GM12878 (cell line): Measurements from ENCODE around the gene SH3GL3. TPM values are rescaled to one million over a fixed set of nuclear protein-coding genes. Genes with fewer than 3 reads are reported as not detected.
A peak's percentile ranks its signal among the peaks of the same experiment; 100 is the strongest.

Source experiments
- ATAC-seq: fragments of 200-7000 bp; cut with Tn5 transposase; 3 replicates; pipeline ENCODE4 v1.9.1; 2020; ENCODE audit warnings: mild to moderate bottlenecking, moderate library complexity
- BruUV-seq: library from RNA; stranded (reverse); fragments of 400-500 nt; replicated peaks from 2 replicates; lab custom pipeline; 2021; lab: Mats Ljungman, UMichigan
- CTCF ChIA-PET: fragments of 300-600 bp; sonication (Branson Sonifier 250); formaldehyde crosslinking; extraction: SDS; loops from one replicate; lab custom pipeline; 2021; ENCODE audit warnings: inconsistent platforms; lab: Yijun Ruan, JAX
- POLR2A ChIA-PET: fragments of 350-600 bp; formaldehyde crosslinking; extraction: SDS; loops from one replicate; lab custom pipeline; 2021; ENCODE audit warnings: inconsistent platforms; lab: Charles Lee
- RAD21 ChIA-PET: fragments of 300-600 bp; sonication (Branson Sonifier 250); formaldehyde crosslinking; loops from one replicate; lab custom pipeline; 2023; ENCODE audit warnings: antibody characterized with exemption; ENCODE audit not compliant: unreplicated experiment; lab: Charles Lee
- SMC1A ChIA-PET: fragments of 300-600 bp; sonication (Branson Sonifier 250); formaldehyde crosslinking; loops from one replicate; lab custom pipeline; 2023; ENCODE audit not compliant: unreplicated experiment, uncharacterized antibody; lab: Charles Lee
- DNase-seq: peaks from one replicate; pipeline ENCODE4 v3.0.0-alpha.2; 2011; ENCODE audit warnings: low read depth, low spot score
- FAIRE-seq: peaks from 3 replicates; lab custom pipeline; 2011; peaks lifted over from hg19 to GRCh38; lab: Jason Lieb, UNC
- H2AFZ ChIP-seq: 2 replicates; pipeline ENCODE4 v1.6.0; 2011; ENCODE audit warnings: low read depth, low read length, control low read depth; ENCODE audit not compliant: control insufficient read depth
- H3K27ac ChIP-seq: 2 replicates; pipeline ENCODE4 v1.5.1; 2011; ENCODE audit warnings: control low read depth; ENCODE audit not compliant: control insufficient read depth, insufficient read depth
- H3K27me3 ChIP-seq, 2 experiments: replicated peaks in 1 of 2; 2 replicates each; pipeline versions ENCODE4 v1.6.0 to v1.6.1; 2011; ENCODE audit warnings: low read length in 1 of 2; ENCODE audit not compliant: control insufficient read depth in 2 of 2, insufficient read depth in 2 of 2
- H3K36me3 ChIP-seq, 2 experiments: 2 replicates each; pipeline ENCODE4 v1.5.1; 2011; ENCODE audit warnings: low read length in 1 of 2; ENCODE audit not compliant: control insufficient read depth in 2 of 2, insufficient read depth in 2 of 2
- H3K4me1 ChIP-seq: 2 replicates; pipeline ENCODE4 v1.6.1; 2011; ENCODE audit warnings: mild to moderate bottlenecking, low read length, moderate library complexity, mixed read lengths; ENCODE audit not compliant: control insufficient read depth, insufficient read depth
- H3K4me2 ChIP-seq: 2 replicates; pipeline ENCODE4 v1.6.0; 2011; ENCODE audit warnings: control low read depth; ENCODE audit not compliant: control insufficient read depth, insufficient read depth
- H3K4me3 ChIP-seq: fragments of 200-600 bp; sonication (generic); 2 replicates; pipeline ENCODE4 v1.5.1; 2016
- H3K79me2 ChIP-seq: 2 replicates; pipeline ENCODE4 v1.6.0; 2011; ENCODE audit warnings: low read length; ENCODE audit not compliant: control insufficient read depth, insufficient read depth
- H3K9ac ChIP-seq: 2 replicates; pipeline ENCODE4 v1.8.0; 2011; ENCODE audit warnings: low read length, control low read depth, mixed read lengths; ENCODE audit not compliant: control insufficient read depth, insufficient read depth
- H3K9me3 ChIP-seq: replicated peaks from 3 replicates; pipeline ENCODE4 v1.5.1; 2011; ENCODE audit warnings: mild to moderate bottlenecking, low read length; ENCODE audit not compliant: control insufficient read depth, insufficient read depth
- H4K20me1 ChIP-seq: 2 replicates; pipeline ENCODE4 v1.6.0; 2011; ENCODE audit not compliant: control insufficient read depth, insufficient read depth
- CBFB ChIP-seq: IDR thresholded peaks from 2 replicates; pipeline ENCODE4 v1.6.1; 2016; ENCODE audit warnings: antibody characterized with exemption, low read depth
- CBX3 ChIP-seq: fragments of 200-600 bp; sonication (generic); IDR thresholded peaks from 2 replicates; pipeline ENCODE4 v1.6.1; 2016; ENCODE audit warnings: low read depth, borderline replicate concordance
- IKZF2 ChIP-seq, 2 experiments: fragments of 450-650 bp; IDR thresholded peaks; 2 replicates each; pipeline ENCODE4 v1.6.1; 2017; ENCODE audit warnings: mild to moderate bottlenecking in 2 of 2, moderate library complexity in 2 of 2
- MXI1 ChIP-seq: fragments of 150-350 bp; IDR thresholded peaks from 2 replicates; pipeline ENCODE4 v1.6.1; 2011; ENCODE audit warnings: low read depth, mild to moderate bottlenecking, inconsistent platforms, low read length, improper control_type of control experiment
- NFIC ChIP-seq: IDR thresholded peaks from 2 replicates; pipeline ENCODE4 v1.6.1; 2012; ENCODE audit warnings: low read depth, mild to moderate bottlenecking, inconsistent platforms, low read length, moderate library complexity
- RFX5 ChIP-seq: IDR thresholded peaks from 2 replicates; pipeline ENCODE4 v1.6.1; 2011; ENCODE audit warnings: low read depth, low read length, improper control_type of control experiment
- SMAD1 ChIP-seq: fragments of 450-650 bp; IDR thresholded peaks from 2 replicates; pipeline ENCODE4 v1.6.1; 2018; ENCODE audit warnings: mild to moderate bottlenecking, low read depth; ENCODE audit not compliant: partially characterized antibody
- WGBS: methylation state at CpG from one replicate; pipeline ENCODE4 v1.1.6; 2016; ENCODE audit warnings: low lambda C conversion rate; ENCODE audit not compliant: insufficient replicate concordance, insufficient coverage; ENCODE audit errors: missing lambda C conversion rate; 5-methylcytosine and 5-hydroxymethylcytosine counted together
- in situ Hi-C: fragments of 300-500 bp; cut with MboI; formaldehyde crosslinking; loops from 9 replicates; pipeline ENCODE4 v1.14.3; 2018; ENCODE audit warnings: mixed read lengths
- intact Hi-C: fragments of 100-400 bp; cut with micrococcal nuclease; formaldehyde crosslinking; loops from one replicate; pipeline ENCODE4 v1.14.2; 2022; ENCODE audit not compliant: unreplicated experiment
- polyA plus RNA-seq, 11 experiments: library from polyadenylated mRNA; depleted of rRNA in 4 of 11; unstranded in 6 of 11; stranded (reverse) in 5 of 11; fragments of >200 nt; fragmentation: Nextera tagmentation in 4 of 11; fragmentation: Illumina TruSeq in 1 of 11; extraction: Ambion mirVana in 4 of 11; extraction: Trizol in 1 of 11; gene quantifications; 1 replicate in 1 of 11; 2 replicates in 10 of 11; pipeline versions ENCODE4 v1.2.1 to v1.2.3, GENCODE V29; 2011 to 2016; ENCODE audit warnings: inconsistent platforms in 2 of 11, missing spikeins in 2 of 11, low read depth in 1 of 11
- total RNA-seq, 4 experiments: library from RNA; depleted of rRNA in 3 of 4; stranded (reverse); fragments of >200 nt in 3 of 4; fragmentation: Illumina TruSeq in 1 of 4; extraction: Trizol in 1 of 4; gene quantifications; 2 replicates each; pipeline versions ENCODE4 v1.2.1 to v1.2.3, GENCODE V29; 2013 to 2021
- TF ChIP-seq, protein P1 (sequence below): IDR thresholded peaks from 2 replicates; pipeline ENCODE4 v1.6.1; 2012; ENCODE audit warnings: low read depth, low read length, improper control_type of control experiment
- TF ChIP-seq, protein P2 (sequence below): IDR thresholded peaks from 2 replicates; pipeline ENCODE4 v1.6.1; 2012; ENCODE audit warnings: improper control_type of control experiment, low read depth, low read length; ENCODE audit not compliant: insufficient replicate concordance

SH3GL3 gene
- total and polyA plus RNA-seq, 10 of the 15 experiments (the other 5 are each of a cell fraction or from before 2014, with no cell fraction given), result not detected

DNA sequence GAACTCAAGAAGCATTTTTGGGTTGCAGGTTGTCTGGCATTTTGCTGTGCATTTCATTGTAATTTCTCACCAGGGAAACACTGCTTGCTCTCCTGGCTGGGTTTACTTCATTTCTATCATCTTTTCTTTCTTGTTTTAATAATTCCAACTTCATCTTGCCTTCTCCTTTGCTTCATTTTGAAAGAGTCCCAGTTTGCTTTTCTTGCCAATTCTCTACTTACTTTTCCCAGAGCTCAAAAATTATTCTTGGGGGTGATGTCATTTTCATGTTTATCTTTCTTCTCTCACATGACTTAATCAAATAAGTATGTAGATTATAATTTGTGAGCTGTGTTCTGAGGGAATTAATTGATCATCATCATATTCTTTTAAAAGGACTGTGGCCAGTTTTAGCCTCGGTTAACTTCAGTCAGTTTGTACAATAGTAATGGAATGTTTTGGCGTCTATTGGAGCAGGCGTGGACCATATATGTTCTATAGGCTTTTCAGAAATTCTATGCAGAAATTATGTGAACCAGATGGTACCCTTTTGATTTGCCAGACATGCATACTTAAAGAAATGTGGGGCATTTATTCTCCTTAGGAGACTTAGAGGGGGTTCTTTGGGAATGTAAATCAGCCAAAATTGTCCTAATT lies 30.1 kb downstream of the SH3GL3 start (continued):
- TF ChIP-seq, protein P1, sequence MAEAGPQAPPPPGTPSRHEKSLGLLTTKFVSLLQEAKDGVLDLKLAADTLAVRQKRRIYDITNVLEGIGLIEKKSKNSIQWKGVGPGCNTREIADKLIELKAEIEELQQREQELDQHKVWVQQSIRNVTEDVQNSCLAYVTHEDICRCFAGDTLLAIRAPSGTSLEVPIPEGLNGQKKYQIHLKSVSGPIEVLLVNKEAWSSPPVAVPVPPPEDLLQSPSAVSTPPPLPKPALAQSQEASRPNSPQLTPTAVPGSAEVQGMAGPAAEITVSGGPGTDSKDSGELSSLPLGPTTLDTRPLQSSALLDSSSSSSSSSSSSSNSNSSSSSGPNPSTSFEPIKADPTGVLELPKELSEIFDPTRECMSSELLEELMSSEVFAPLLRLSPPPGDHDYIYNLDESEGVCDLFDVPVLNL, result no peak

DNA sequence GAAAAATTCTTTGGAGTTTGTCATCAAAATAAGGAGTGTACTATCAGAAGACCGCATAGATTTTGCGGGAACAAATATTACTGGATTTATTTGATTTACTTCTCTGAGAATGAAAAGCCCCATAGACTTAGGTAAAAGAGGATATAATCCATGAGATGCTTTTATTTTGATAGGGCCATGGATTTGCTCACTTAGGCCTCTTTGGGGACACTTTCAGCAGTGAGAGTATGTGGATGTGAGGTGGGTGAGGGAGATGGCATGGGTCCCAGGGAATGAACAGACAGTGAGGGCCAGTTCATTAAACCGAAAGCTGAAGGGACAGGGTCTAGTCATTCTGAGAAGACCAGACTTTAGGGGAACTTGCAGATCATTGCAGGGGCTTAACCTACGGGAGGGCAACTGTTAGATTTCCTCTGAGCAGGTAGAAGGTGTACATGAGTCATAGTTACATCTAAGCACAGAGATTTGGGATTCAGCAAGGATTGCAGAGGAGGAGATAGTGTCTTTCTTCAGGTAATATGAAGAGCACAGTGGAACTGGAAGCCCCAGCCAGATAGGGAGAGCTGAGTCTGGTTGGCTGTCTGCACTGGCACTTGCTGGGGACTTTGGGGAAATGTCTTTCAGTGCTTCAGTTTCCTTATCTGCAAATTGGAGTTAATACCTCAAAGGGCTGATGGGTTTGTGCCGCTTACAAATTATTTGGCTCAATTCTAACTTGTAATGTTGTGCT lies 30.8 kb downstream of the SH3GL3 start:
- H3K9ac ChIP-seq, result no peak overlapping the region
- no peak overlapping the region for H3K4me3 ChIP-seq
- H3K4me1 ChIP-seq, result no peaks in the 10 kb centered on the region
- intact Hi-C loops, result no loop called here
- ChIA-PET POLR2A (no interaction called here), SMC1A (interaction anchor here (0.5 kb wide), 1 partner anchor 48 kb away, joined by 3 read pairs; no protein-coding TSS in a partner anchor), RAD21 (interaction anchor here (1.6 kb wide), 1 partner anchor 14 kb away, joined by 3 read pairs; no protein-coding TSS in a partner anchor), CTCF (interaction anchor here (1.0 kb wide), 1 partner anchor 19 kb away, joined by 3 read pairs; no protein-coding TSS in a partner anchor)
- no peaks in the 10 kb centered on the region for H4K20me1 ChIP-seq
- no peak overlapping the region for H3K4me2 ChIP-seq
- no peaks in the 10 kb centered on the region for H3K79me2 ChIP-seq
- H3K27ac ChIP-seq, result no peak overlapping the region
- 32% methylated on average over 5 of the region's 5 CpGs for WGBS
- peak; percentile 48 for ATAC-seq
- no peaks in the 10 kb centered on the region for H3K27me3 ChIP-seq
- no TSS peak for BruUV-seq
- TF ChIP-seq IKZF2 (IDR thresholded peaks at IDR 0.05) (no peak), CBFB (no peak), CBX3 (no peak), NFIC (no peak), SMAD1 (no peak), RFX5 (no peak), MXI1 (no peak)
- TF ChIP-seq, protein P2, sequence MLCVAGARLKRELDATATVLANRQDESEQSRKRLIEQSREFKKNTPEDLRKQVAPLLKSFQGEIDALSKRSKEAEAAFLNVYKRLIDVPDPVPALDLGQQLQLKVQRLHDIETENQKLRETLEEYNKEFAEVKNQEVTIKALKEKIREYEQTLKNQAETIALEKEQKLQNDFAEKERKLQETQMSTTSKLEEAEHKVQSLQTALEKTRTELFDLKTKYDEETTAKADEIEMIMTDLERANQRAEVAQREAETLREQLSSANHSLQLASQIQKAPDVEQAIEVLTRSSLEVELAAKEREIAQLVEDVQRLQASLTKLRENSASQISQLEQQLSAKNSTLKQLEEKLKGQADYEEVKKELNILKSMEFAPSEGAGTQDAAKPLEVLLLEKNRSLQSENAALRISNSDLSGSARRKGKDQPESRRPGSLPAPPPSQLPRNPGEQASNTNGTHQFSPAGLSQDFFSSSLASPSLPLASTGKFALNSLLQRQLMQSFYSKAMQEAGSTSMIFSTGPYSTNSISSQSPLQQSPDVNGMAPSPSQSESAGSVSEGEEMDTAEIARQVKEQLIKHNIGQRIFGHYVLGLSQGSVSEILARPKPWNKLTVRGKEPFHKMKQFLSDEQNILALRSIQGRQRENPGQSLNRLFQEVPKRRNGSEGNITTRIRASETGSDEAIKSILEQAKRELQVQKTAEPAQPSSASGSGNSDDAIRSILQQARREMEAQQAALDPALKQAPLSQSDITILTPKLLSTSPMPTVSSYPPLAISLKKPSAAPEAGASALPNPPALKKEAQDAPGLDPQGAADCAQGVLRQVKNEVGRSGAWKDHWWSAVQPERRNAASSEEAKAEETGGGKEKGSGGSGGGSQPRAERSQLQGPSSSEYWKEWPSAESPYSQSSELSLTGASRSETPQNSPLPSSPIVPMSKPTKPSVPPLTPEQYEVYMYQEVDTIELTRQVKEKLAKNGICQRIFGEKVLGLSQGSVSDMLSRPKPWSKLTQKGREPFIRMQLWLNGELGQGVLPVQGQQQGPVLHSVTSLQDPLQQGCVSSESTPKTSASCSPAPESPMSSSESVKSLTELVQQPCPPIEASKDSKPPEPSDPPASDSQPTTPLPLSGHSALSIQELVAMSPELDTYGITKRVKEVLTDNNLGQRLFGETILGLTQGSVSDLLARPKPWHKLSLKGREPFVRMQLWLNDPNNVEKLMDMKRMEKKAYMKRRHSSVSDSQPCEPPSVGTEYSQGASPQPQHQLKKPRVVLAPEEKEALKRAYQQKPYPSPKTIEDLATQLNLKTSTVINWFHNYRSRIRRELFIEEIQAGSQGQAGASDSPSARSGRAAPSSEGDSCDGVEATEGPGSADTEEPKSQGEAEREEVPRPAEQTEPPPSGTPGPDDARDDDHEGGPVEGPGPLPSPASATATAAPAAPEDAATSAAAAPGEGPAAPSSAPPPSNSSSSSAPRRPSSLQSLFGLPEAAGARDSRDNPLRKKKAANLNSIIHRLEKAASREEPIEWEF, result no peak
- in situ Hi-C loops, result no loop called here
- no peak for DNase-seq
- no peaks in the 10 kb centered on the region for H3K36me3 ChIP-seq
- H2AFZ ChIP-seq, result no peak overlapping the region
- FAIRE-seq, result no peak
- H3K9me3 ChIP-seq, result no peaks in the 10 kb centered on the region
